Kasumi-1 (cell line): Measurements from ENCODE around the gene TNN.

Experiments used
- DNase-seq, 2 experiments: peaks; one replicate each; lab custom pipeline; 2025; lab: John Stamatoyannopoulos, UW

TNN gene

GRCh38 chr1:175146529-175147213, 79.0 kb downstream of the TNN start:
- peak; percentile 57 to 77 for DNase-seq

GRCh38 chr1:175147569-175147968, 79.9 kb downstream of the TNN start:
- no peak for DNase-seq

DNA sequence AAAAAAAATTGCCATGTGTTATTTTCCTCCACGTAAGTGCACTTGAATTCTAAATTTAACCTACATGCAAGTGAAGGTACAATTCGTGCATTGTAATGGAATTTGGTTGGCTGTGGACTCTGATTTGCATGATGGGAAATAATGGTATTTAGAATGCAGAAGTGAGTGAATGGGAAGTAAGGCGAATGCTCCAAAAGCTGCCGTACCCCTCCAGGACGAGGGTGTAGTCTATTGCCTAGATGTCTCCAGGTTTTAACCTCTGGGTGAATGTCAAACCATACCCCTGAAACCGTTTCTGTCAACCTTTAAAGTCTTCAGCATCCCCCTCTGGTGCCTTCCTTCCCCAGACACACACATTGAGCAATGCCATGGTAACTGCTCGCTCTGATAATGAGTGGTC, 80.4 kb downstream of the TNN start:
- no peak for DNase-seq

- DNase-seq: no peak
Observed at GRCh38 chr1:175150596-175151319, 83.1 kb downstream of the TNN start.

DNA sequence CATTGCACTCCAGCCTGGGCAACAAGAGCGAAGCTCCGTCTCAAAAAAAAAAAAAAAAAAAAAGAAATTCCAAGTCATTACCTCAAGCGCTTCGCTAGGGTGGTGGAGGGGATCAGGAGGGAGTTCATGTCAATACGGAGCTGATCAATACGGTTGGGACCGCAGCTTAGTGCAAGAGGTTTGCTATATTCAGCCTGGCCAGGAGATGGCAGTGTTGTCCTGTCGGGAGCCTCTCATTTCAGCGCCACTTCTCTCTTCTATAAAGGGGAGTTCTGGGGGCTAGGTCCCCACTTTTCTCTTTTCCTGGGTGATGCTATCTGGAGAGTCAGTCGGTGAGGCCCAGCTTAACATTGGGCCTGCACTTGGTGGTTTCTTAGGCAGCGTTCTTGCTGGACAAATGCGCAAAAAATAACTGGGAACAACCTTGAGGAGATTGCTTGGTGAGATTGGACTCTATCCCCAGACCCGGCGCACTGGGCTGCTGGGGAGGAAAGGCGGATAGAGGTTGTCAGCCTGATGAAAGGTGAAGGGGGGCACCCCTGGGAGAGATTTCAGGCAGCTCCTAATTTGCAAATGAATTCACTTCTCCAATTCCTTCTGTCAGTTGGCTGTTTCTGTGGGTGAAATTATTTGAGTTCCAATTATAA, 84.5 kb downstream of the TNN start:
- DNase-seq: peak; percentile 56 to 68

- peak; percentile 35 to 63 for DNase-seq
Observed at GRCh38 chr1:175154629-175155472, 87.2 kb downstream of the TNN start.

GRCh38 chr1:175155473-175155856, 87.8 kb downstream of the TNN start:
- no peak for DNase-seq

DNA sequence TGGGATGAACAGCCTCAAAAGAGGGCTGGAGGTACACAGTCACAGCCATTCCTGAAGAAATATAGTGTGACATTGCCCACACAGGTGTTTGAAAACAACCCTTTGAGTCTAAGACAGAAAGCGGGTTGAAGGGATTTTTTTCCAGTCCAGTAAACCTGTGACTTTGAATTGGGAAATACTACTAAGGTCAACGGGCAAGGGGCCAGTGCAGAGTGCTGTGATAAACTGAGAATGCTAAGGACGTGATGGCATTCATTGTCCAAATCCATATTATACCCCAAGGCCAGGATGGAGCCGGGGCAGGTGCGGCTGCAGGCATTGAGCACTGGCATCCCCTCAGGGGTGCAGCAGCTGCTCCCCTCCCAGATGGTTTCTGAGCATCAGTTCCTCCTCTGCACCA, 88.3 kb downstream of the TNN start:
- no peak for DNase-seq

- DNase-seq: no peak
Observed at GRCh38 chr1:175157200-175157599, 89.6 kb downstream of the TNN start.

DNA sequence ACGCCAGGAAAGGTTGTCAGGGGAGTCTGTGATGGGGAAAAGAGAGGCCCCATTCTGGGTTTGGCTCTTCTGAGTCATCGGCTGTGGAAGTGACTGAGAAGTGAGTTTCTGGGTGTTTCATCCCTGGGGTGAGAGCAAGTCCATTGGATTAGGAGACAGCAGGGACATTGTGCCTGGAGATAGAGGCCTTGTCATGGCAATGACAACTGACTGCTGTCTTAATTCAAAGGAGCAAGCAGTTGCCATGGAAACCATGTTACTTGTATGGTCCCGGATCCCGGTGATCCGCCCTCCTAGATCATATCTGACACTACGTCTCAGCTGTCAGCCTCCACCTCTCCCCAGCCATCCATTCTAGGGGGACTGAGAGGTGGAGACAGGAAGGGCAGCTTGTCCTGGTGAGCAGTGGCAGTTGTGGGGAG, 90.5 kb downstream of the TNN start:
- no peak for DNase-seq

DNA sequence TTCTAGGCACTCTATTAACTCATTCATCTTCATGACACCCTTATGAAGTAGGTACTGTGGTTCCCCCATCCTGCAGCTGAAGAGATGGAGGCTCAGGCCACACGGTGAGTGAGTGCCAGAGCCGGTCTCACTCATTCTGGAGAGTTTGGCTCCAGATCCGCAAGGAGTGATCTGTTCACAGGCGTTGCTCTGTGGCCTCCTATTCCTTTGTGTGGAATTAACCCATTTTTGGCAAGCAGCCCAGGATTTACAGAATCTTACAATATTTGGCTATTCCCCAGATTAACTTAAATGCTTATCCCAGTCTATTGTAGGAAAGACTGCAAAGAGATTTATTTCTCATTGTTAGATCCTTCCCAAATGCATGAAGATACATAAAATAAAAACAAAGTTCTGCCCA, 95.3 kb downstream of the TNN start:
- no peak for DNase-seq

GRCh38 chr1:175163702-175164101, 96.1 kb downstream of the TNN start:
- DNase-seq: no peak

DNA sequence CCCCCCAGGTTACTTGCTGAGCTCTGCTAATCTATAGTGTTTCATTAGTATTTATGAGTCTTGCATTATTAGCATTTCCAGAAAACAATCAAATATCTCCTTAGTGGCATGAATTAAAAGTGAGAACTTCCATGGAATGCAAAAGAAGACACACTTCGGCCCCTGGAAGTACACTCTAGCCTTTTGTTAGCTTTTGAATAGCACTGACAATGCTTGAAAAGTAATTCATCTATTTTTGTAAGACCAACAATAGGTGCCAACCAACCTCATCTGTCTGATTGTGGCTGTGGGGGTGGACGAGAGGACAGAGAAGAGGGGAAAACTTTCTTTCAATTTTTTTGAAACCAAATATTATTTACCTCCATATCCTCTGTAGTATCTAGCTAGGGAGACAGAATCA, 97.1 kb downstream of the TNN start:
- no peak for DNase-seq

- DNase-seq: no peak
Observed at GRCh38 chr1:175166746-175167145, 99.1 kb downstream of the TNN start.

DNA sequence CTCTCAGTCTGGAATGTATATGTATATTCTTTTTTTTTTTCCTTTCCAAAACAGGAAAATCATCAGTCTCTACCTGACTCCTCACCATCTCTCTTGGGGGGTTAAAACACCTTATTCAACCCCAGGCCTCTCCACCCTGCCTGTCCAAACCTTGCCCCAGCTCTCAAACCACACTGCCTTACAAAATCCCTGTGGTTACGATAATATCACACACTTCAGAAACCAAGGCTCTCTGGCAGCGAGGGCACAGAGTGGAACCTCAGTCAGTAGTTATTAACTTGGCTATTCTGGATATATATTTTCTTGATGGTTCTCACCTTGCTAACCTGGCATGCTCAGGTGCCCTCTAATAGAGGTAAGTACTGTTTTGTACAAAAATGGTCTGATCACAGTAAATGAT, 100.2 kb downstream of the TNN start:
- DNase-seq: no peak

DNA sequence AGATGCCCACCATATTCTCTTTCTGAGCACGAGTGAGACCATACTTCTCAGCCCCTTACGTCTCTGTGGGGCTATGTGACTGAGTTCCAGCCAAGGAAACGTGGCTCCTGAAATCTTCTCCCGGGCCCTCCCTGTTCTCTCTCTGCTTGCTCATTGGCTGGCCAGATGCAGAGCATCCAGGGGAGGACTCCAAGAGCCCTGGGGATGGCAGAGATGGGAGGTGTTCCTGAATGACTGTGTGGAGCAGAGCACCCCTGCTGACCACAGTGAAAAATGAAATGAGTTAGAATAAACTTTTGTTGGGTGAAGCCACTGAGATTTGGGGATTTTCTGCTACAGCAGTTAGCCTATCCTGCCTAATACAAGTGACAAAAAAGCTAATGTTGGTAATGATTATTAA, 101.1 kb downstream of the TNN start:
- DNase-seq: no peak

- no peak for DNase-seq
Observed at GRCh38 chr1:175169286-175170018, 101.8 kb downstream of the TNN start.

GRCh38 chr1:175171036-175171913, 103.6 kb downstream of the TNN start:
- no peak for DNase-seq

DNA sequence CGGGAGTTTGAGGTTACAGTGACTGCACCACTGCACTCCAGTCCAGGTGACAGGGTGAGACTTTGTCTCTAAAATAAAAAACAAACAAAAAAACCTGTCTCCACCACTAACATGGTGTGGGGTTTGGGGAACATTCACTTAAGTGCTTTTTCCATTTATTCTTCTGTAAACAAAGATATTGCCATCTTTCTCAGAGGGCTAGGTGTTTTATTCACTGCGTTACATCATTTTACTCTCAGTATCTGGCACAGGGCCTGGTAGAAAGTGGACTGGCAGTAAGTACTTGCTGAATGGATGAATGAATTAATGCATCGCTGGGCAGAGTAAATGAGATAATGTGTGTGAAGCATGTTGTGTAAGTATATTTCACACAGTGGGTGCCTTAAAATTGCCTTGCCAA, 104.9 kb downstream of the TNN start:
- no peak for DNase-seq

DNA sequence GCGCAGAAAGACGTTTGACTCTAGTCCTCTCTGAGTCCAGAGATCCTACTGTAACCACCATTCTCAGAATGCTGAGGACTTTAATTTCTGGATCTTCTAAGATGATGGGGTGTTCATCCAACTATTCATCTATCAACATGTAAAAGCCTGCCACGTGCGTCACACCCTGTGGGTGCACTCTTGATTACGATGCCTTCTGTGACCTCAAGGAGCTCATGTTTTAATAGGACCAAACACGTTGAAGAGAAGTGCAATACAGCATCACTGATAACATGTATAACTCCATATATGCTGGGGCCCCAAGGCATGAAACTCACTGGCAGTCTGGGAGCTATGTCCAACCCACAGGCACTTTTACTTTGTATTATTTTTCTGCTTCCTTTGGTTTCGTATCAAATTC, 105.9 kb downstream of the TNN start:
- no peak for DNase-seq
